VCaP (cell line): ENCODE results near the gene SARNP.

Source experiments
- H3K27ac ChIP-seq: fragments of 450-650 bp; 2 replicates; pipeline ENCODE4 v1.5.1; 2017
- CTCF ChIP-seq: fragments of 450-650 bp; conservative IDR thresholded peaks from 2 replicates; pipeline ENCODE4 v1.5.1; 2017; ENCODE audit warnings: mild to moderate bottlenecking, moderate library complexity

Gene SARNP

GRCh38 chr12:55739025-55739378 is 78.5 kb downstream of the SARNP start:
- H3K27ac ChIP-seq: peak overlapping the region; percentile 48; the same call in 1 of the 2 replicates
- peak; percentile 59 for TF ChIP-seq CTCF

GRCh38 chr12:55738123-55739024 is 79.2 kb downstream of the SARNP start:
- peak overlapping the region; percentile 48; the same call in 1 of the 2 replicates for H3K27ac ChIP-seq

GRCh38 chr12:55737581-55738122 is 79.9 kb downstream of the SARNP start:
- peak overlapping the region; percentile 48; the same call in 1 of the 2 replicates for H3K27ac ChIP-seq
- no peak for TF ChIP-seq CTCF

More at GRCh38 chr12:55738123-55739024, 79.2 kb downstream of the SARNP start:
- TF ChIP-seq CTCF: peak; percentile 86

DNA sequence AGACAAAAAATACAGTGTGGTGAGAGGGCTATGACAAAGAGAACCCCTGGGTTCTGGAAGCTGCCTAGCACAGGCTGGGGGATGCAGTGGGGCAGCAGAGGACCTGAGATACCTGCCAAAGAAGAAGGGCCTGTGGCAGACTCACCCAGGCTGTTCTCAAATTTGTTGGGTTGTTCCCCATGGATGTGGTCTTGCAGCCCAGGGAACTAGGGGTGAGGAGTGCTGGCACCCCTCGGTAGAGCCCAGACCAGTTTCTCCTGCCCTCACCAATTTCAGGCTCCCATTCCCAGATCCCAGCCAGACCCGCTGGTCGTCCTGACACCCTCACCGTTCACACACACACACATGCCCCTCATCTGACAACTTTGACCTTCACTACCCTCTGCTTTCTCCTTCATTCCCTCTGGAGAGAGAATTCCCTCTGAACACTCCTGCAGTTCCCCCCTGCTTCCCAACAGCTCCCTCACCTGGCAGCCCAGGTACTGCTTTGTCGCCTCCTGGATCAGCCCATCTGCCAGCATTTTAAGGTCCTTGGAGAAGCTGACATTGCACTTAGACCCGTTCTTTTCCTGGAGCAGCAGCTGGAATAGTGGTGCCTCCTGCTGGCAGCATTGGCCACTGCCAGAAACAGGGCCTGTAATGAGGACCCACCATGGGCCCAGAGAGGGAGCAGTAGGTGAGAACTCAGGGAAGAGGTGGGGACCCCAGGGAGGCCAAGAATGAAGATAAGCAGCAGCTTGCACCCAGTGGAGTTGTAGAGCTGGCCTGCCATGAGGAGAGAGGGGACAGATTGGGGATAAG is 80.5 kb downstream of the SARNP start:
- H3K27ac ChIP-seq: no peak overlapping the region; the same call in 1 of the 2 replicates

DNA sequence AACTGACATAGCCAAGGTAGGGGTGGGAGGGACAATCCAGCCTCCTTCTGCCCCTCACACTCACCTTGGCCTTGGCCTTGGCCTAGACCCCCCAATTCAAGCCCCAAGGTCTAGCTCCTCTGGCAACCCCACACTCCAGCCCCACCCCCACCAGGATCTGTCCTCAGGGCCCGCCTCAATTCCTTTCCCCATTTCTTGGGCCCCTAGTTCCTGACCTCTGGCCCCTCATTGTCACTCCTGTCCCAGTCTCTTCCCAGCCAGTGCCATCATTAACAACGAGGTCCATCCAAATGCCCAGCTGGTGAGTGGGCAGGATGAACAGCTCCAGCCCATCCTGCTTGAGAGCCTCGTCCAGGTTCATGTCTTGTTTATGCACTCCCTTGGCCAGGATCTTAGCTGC is 81.4 kb downstream of the SARNP start:
- H3K27ac ChIP-seq: no peak overlapping the region
- no peak for TF ChIP-seq CTCF

More for the DNA sequence above, 80.5 kb downstream of the SARNP start:
- peak; percentile 85 for TF ChIP-seq CTCF

- no peak overlapping the region for H3K27ac ChIP-seq
- TF ChIP-seq CTCF: no peak
Observed at GRCh38 chr12:55734595-55734994, 82.9 kb downstream of the SARNP start.

- TF ChIP-seq CTCF: no peak
Observed at GRCh38 chr12:55733858-55734257, 83.7 kb downstream of the SARNP start.

More at GRCh38 chr12:55733858-55734257, 83.7 kb downstream of the SARNP start:
- no peak overlapping the region for H3K27ac ChIP-seq
